PFSK-1 (cell line): ENCODE measurements around the gene DTX3.

Experiments
- FOXP2 ChIP-seq: optimal IDR thresholded peaks from 2 replicates; pipeline ENCODE3; 2011; ENCODE audit warnings: borderline replicate concordance, control low read depth, inconsistent platforms; ENCODE audit not compliant: insufficient read depth; ENCODE audit errors: extremely low read length, extremely low read depth
- POLR2AphosphoS5 ChIP-seq: IDR thresholded peaks from 2 replicates; pipeline ENCODE4 v1.6.1; 2012; ENCODE audit warnings: low read depth, mild to moderate bottlenecking, control low read depth, low read length, moderate library complexity
- SIN3A ChIP-seq: IDR thresholded peaks from 2 replicates; pipeline ENCODE4 v1.6.1; 2012; ENCODE audit warnings: mild to moderate bottlenecking, low read length, moderate library complexity, borderline replicate concordance; ENCODE audit not compliant: insufficient read depth
- TF ChIP-seq, protein P1 (sequence below), 2 experiments: IDR thresholded peaks; 2 replicates each; pipeline versions ENCODE4 v1.6.1 to v1.8.0; 2011 to 2012; ENCODE audit warnings: low read depth in 2 of 2, low read length in 2 of 2, control low read depth in 1 of 2, inconsistent platforms in 1 of 2, mild to moderate bottlenecking in 1 of 2, moderate library complexity in 1 of 2; ENCODE audit not compliant: insufficient read depth in 1 of 2

DNA sequence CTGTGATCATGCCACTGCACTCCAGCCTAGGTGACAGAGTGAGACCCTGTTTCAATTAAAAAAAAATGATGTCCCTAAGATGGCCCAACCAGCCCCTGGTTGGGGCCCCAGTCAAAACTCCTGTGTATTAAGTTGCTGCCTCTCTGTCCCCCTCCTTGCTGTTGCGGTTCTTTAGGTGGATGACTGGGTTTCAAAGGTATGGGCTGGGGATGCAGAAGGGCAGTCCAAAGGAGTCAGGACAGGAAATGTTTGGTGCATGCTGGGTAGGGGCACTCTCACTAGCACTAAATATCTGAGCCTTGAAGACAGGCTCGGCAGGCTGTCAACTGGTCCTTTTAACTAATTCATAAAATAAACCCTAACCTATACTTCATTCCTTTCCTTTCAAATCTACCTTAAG is 25.6 kb upstream of the DTX3 start:
- TF ChIP-seq SIN3A (no peak), POLR2AphosphoS5 (no peak), FOXP2 (no peak)
- TF ChIP-seq, protein P1, sequence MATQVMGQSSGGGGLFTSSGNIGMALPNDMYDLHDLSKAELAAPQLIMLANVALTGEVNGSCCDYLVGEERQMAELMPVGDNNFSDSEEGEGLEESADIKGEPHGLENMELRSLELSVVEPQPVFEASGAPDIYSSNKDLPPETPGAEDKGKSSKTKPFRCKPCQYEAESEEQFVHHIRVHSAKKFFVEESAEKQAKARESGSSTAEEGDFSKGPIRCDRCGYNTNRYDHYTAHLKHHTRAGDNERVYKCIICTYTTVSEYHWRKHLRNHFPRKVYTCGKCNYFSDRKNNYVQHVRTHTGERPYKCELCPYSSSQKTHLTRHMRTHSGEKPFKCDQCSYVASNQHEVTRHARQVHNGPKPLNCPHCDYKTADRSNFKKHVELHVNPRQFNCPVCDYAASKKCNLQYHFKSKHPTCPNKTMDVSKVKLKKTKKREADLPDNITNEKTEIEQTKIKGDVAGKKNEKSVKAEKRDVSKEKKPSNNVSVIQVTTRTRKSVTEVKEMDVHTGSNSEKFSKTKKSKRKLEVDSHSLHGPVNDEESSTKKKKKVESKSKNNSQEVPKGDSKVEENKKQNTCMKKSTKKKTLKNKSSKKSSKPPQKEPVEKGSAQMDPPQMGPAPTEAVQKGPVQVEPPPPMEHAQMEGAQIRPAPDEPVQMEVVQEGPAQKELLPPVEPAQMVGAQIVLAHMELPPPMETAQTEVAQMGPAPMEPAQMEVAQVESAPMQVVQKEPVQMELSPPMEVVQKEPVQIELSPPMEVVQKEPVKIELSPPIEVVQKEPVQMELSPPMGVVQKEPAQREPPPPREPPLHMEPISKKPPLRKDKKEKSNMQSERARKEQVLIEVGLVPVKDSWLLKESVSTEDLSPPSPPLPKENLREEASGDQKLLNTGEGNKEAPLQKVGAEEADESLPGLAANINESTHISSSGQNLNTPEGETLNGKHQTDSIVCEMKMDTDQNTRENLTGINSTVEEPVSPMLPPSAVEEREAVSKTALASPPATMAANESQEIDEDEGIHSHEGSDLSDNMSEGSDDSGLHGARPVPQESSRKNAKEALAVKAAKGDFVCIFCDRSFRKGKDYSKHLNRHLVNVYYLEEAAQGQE (IDR thresholded peaks at IDR 0.05; ENCODE audit: insufficient read depth in 1 of 2, low read depth in 2 of 2, low read length in 2 of 2): no peak
